Fibroblast of gingiva (primary cell): ENCODE data around the gene SLC12A7.
"Not testable (repeated sequence)": the region's sequence is repeated elsewhere in the genome, so short reads cannot be mapped to it uniquely, and the experiment has no call there.

Experiments
- DNase-seq: peaks from one replicate; pipeline ENCODE4 v3.0.0-alpha.2; 2011; ENCODE audit warnings: low read depth

Gene SLC12A7

DNA sequence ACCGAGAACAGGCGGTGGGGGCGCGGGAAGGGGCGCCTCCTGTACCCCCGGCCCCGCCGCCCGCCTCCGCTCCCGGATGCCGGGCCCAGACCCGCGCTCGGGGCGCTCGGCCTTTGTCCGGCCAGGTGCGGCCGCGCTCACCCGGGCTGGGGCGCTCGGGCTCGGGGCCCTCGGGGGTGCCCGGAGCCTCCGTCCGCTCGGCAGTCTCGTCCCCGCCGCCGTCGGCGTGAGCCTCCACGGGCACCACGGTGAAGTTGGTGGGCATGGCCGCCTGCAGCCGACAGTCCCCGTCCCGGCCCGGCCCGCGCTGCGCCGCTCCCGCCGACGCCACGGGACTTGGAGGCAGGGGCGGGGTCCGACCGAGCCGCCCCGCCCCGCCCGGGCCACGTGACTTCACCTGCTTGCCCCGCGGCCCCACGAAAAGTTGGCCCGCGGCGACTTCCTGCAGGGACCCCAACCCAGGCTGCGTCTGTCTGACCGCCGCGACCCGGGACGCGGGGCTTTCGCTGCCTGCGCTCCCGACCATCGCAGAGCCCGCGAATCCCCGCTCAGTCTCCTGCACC, at the start of gene SLC12A7:
Gene SLC12A7, minus strand, starts transcription at position 337 of the 563 bp plus-strand sequence. Its CDS starts 72 bp downstream, at position 265.
- no peak for DNase-seq

DNA sequence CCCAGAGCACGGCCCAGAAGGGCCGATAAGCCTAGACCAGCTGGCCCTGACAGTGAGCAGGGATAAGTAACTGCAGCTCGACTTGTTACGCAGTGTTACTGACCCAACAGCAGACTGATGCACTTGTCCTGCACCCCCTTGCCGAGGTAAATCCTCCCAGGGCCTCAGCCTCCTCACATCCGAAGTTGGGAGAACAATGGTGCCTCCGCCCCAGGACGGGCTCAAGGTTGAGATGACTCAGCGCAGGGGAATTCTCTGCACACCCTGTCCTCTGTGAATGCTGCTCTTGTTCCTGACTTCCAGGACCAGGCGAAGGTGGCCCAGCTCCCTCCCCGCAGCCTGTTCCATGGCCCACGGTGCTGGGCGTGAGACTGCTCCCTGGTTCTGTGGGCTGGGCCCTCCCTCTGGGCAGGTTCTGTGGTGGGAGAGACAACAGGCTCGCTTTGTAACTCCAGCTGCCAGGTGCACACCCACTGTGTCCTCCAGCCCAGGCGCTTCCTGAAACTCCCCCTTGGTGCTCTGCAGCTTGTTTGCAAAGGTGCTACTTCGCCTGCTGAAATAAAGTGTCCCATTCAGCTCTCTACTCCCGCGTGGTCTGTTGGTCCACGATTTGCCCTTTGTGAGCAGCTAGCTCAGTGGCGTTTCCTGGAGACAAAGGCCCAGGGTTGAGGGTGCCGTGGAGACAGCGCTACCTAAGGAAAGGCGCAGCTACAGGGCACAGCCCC, 49.4 kb upstream of the SLC12A7 start:
- DNase-seq: no peak

GRCh38 chr5:1159774-1160406, 48.0 kb upstream of the SLC12A7 start:
- DNase-seq: no peak

GRCh38 chr5:1159341-1159675, 47.4 kb upstream of the SLC12A7 start:
- DNase-seq: no peak

GRCh38 chr5:1158647-1159340, 46.9 kb upstream of the SLC12A7 start:
- no peak for DNase-seq

- not testable (repeated sequence) for DNase-seq
These were observed 45.7 kb upstream of the SLC12A7 start for GRCh38 chr5:1157461-1157986.

GRCh38 chr5:1156754-1157460, 45.0 kb upstream of the SLC12A7 start:
- no peak for DNase-seq

DNA sequence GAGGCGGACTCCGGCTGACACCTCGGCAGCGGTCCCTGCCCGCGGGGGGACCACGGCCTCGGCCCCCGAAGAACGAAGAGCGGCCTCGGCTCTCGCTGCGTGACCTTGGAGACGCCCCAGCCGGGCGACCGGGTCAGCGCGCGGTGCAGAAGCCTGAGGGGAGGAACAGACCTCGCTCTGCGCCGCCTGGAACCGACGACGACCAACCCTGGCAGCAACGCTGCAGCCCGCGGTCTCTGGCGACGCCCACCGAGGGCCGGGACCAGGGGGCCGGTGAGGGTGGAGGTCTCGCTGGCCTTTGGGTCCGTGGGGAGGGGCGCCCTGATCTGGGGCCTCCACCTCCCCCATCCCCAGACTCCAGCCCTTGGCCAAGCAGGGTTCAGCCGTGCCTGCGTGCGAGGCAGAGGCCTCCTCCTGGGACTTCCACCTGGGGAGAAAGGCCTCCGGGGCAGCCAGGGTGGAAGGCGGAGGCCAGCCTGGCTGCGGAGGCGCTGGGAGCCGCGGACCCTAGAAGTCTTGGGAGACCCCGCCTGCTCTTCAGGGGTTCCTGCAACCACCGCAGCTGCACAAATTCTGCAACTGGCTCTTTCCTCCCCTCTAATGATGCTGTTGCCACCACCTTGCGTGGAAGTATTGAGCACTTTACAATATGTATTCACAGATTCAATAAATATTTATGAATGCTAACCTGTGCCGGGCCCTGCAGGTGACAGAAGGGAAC, 44.3 kb upstream of the SLC12A7 start:
- no peak for DNase-seq

DNA sequence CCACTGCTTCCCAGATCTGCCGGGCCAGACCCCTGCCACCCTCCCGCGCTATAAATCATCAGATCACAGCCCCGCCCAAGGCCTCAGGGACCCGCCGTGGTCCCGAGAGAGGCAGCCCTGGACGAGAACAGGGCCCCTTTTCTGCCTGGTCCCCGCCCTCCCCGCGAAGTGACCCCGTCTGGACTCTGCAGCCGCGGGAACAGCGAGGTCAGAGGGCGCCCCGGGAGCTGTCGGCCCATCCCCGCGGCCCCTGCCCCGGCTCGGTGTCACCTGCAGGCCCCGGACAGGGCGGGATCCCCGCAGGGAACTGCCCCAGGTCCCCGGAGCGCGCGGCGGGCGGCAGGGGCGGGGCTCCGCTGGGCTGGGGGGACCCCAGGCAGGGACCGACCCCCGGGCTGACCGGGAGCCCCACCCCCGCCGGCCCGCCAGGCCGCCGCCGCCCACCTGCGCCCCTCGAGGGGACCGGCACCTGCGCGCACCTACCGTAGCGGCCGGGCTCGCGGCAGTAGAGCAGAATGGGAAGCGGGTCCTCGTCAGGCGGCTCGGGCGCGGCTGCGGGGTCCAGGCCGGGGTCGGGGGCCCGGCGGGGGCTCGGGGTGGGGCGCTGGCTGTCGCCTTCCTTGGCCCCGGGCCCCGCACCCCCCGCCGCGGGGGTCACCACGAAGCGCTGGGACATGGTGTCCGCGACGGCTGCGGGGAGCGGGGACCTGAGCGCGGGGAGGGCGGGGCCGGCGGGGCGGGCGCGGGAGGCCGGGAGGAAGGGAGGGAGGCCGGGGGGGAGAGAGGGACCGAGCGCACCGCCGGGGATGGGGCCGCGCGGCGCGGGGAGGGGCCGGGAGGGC, 43.5 kb upstream of the SLC12A7 start:
- no peak for DNase-seq

DNA sequence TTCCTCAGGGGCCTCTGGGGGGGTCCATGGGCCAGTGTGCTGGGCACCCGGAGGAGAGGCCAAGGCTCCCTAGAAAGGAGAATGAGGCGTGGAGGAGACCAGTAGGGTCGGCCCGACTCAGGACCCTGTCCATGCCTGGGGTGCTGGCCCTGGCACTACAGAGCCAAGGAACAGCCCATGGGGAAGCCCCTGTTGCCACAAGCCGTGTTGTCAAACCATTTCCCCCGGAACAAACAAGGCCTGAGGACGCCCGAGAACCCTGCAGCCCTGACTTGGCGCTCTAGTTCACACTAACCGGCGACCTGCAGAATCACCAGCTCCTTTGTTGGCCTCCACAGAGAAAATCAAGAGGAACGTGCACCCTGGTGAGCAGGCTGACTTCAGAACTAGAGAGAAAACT, 41.6 kb upstream of the SLC12A7 start:
- no peak for DNase-seq

DNA sequence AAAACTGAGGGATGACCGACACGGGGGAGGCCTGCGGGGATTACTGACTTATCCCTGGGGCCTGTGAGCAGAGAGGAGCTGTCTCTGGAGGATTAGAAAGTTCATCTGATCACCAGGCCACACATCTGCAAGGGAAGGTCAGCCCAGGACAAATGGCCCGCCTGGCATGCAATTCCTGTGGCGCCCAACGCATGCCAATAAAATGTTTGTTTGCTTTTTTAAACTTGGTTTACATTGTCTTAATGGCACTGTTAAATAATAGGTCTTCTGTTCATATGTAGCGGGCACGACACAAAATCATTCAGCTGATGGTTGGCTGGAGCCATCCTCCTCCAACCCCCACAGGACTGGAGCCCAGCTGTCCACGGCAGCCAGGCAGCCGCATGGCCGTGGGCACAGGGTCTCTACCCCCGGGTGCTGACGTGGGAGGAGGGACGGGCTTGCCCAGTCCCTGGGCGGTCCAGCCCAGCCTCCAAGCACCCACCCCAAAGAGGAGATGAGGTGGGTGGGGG, 41.0 kb upstream of the SLC12A7 start:
- peak; percentile 47 for DNase-seq

DNA sequence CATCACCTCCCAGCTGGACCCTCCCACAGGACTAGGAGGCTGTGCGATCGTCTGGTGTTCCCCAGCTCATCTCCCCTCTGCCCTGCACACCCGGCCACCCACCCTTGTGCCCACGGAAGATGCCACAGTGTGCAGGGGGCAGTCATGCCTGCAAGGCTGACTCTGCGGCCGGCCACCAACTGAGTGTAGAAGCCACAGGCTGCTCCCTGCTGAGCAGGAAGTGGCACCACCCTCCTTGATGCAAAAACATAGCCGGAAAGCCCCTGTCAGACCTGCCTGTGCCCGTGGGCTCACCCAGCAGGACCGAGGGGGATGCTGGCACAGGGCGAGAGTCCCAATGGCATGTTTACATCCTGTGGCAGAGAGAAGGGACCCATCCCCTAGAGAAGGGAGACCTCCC, 40.3 kb upstream of the SLC12A7 start:
- DNase-seq: no peak

DNA sequence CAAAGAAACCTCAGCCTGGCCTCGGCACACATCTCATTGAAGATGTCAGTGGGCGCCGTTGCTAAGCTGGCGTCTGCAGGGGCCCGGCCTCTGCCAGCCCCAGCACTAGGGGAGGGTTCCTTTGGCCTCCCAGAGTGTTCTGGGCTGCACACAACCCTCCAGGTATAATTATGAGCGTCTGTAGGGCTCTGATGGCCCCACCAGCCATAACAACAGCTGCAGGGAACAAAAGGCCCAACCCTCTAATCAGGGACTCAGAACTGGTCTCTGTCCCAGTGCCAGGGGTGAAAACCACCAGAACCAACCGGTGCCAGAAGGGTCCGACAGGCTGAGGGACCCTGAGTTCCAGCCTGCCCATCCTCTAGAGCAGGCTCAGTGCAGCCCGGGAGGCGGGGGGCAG, 39.5 kb upstream of the SLC12A7 start:
- DNase-seq: no peak

DNA sequence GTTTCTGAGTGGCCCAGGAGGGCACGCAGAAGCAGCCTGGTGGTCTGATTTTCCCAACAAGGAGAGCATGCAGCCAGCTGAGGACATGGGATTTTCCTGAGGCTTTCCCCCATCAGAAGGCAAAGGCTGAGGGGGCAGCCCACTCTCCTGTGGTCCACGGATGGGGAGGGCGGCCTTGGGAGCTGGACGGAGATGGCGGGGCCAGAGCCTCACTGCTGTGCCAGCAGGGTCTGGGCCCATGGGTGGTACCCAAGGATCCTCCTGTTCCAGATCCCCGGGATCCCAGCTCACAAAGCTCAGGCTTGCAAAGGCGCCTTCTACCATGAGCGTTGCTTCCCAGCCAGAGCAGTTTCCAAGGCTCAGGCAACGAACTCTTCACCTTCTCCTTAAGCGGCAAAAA, 39.0 kb upstream of the SLC12A7 start:
- DNase-seq: no peak

DNA sequence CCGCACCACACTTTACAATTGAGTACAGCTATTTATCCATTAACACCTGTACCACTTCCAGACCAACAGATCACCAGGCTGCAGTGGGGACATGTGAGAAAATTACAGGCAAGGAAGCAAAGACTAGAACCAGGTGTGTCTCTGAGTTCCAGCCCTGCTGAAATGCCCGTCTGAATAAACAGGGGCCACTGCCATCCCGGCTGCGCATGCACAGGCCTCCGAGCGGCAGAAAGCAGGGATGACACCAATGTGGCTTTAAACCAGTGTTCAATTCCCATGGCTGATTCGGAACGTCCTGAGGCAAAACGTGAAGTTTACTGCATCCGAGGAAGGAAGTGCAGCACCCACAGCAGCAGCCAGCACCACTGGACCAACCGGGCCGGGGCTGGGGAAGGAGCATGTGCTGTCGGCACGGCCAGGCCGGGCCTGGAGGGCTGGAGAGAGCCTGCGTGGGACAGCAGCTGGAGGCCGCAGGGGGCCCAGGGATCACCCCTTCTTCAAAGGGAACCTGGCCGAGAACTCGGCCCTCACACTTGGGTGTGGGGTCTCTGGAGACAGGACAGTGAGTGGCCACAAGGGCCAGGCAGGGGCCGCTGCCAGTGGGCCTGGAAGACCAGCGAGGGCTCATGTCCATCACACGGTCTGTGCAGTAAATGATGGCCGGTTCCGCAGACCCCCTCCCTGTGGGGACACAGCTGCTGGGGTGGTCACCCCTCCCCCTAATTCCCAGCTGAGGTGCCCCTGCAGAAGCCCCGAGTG, 33.0 kb upstream of the SLC12A7 start:
- no peak for DNase-seq

- no peak for DNase-seq
These were observed 32.2 kb upstream of the SLC12A7 start for GRCh38 chr5:1144089-1144488.

DNA sequence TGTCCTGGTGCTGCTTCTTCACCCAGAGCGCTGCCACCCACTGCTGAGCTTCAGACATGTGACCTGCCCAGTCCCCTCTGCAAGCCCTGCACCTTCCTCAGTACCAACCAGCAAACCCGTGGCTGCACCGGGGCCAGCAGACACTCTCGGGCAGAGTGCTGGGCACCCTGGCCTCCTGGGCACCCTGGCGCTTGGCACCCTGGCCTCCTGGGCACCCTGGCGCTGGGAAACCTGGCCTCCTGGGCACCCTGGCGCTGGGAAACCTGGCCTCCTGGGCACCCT, 31.7 kb upstream of the SLC12A7 start:
- no peak for DNase-seq

GRCh38 chr5:1142886-1143669, 31.2 kb upstream of the SLC12A7 start:
- no peak for DNase-seq

DNA sequence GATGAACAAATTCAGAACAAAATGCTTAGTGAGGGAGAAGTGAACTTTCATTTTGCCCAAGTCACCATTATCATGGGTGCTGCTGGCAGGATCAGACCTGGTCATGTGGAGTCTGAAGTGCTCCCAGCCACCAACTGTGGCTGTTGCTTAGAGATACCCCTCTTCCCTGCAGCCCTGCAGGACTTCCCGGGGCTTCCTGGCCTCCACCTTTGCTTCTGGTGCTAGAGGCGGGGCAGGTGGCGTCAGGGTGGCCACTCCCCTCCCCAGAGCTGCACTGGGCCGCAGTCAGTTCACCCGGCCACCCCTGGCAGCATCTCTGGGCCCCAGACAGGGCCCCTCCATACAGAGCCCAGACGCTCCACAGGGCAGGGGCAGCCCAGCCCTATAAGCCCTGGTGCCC, 30.0 kb upstream of the SLC12A7 start:
- DNase-seq: no peak
